DMS153 treated with DMSO at 0.1 percent for 48 hours (cell line): ENCODE results near the gene MAMDC4.

Experiments
- DNase-seq: peaks from one replicate; lab custom pipeline; 2025; ENCODE audit not compliant: unreplicated experiment; lab: John Stamatoyannopoulos, UW

Gene MAMDC4

DNA sequence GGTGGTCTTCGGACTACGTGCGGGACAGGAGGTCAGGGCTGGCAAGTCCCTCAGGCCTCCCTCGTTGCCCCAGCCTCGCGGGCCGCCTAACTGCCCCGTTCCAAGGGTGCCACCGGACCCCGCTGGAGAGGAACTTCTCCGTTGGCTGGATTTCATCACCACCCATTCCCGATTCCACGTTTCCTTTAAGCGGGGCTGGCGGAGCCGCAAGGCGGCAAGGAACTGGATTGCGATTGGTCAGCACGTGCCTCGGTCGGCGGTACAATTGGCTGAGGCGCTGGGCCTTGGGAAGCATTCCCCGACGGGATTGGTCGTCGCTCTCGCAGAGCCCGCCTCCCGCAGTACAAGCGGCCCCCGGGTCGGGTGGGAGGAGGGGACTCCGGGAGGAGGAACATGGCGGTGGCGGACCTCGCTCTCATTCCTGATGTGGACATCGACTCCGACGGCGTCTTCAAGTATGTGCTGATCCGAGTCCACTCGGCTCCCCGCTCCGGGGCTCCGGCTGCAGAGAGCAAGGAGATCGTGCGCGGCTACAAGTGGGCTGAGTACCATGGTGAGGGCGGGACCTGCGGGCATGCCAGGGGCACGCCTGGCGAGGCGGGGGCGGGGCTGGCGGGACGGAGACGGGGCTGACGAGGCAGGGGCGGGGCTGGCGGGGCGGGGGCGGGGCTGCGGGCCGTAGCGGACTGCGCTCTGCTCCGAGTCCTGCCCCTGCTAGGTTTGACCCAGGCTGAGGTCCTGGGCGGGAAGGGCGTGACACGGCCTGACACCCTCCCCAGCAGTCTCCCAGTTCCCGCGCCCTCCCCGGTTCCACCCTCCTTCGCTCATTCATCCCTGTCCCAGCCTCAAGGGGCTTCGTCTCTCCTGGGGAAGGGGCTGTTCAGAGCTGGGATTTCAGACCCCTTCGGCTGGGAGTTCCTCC is 2.8 kb upstream of the MAMDC4 start, which contains the start of gene PHPT1:
PHPT1 (plus strand) TSS at position 372 of the 922 bp plus-strand sequence; CDS start at position 394, 22 bp downstream.
- peak; percentile 98 for DNase-seq

DNA sequence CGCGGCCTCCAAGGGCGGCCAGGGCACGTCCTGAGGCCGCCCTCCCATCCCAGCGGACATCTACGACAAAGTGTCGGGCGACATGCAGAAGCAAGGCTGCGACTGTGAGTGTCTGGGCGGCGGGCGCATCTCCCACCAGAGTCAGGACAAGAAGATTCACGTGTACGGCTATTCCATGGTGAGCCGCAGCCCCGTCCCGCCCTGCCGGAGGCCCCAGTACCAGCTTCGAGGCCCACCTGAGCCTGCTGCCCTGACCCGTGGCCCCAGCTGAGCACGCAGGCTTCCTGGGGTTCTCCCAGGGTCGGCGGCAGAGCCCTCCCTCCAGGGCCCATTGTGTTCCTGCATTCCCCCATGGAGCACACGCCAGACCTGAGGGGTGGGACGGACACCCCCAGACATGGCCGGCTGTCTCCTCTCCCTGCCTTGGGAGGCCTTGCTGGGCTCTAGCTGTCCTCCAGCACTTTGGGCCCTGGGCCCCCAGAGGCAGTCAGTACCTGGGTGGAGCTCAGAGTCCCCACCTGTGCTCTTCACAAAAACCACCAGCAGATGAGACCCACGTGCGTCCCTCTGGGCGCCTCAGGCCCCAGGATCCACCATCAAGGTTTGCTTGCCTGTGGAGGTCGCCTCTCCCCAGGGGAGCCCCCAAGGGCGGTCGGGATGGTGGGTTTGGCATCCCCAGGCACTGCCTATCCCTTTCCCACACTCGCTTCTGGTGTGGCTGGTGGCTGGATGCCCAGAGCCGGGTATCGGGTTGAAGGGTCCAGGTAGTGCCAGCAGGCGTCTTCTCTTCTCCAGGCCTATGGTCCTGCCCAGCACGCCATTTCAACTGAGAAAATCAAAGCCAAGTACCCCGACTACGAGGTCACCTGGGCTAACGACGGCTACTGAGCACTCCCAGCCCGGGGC is 1.9 kb upstream of the MAMDC4 start:
- DNase-seq, result no peak

DNA sequence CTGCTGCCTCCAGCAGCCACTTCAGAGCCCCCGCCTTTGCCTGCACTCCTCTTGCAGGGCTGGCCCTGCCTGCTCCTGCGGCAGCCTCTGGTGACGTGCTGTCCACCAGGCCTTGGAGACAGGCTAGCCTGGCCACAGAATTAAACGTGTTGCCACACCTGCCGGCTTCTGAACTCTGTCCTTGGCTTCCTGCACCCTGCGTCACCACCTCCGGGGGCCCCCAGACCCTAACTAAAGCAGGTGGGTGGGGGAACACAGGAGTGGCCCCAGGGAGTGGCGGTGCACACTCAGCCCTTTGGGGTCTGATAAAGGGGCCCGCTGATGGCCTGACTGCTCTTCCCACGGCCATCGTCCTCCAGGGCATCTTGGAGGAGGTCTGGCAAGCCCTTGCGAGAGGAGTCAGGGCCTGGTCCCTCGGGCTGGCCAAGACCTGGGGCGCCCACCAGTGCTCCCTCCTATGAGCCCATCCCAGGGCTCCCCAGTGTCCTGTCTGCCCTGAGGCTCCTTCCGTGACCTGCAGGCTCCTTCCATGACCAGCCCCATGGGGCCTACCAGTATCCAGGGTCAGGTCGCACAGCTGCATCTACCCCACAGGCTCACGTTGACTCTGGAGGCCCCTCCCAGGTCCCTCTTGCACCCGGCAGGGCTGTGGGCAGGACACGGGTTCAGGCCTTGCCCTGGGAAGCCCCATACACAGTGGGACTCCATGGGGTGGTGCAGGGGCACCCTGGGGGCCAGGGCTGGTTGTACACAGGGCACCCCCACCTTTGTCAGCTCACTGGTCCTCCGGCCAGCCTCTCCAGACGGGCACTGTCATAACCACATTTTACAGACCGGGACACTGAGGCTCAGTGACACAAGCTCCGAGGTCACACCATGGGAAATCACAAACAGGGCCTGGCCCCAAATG is 1.0 kb upstream of the MAMDC4 start:
- DNase-seq, result no peak

DNA sequence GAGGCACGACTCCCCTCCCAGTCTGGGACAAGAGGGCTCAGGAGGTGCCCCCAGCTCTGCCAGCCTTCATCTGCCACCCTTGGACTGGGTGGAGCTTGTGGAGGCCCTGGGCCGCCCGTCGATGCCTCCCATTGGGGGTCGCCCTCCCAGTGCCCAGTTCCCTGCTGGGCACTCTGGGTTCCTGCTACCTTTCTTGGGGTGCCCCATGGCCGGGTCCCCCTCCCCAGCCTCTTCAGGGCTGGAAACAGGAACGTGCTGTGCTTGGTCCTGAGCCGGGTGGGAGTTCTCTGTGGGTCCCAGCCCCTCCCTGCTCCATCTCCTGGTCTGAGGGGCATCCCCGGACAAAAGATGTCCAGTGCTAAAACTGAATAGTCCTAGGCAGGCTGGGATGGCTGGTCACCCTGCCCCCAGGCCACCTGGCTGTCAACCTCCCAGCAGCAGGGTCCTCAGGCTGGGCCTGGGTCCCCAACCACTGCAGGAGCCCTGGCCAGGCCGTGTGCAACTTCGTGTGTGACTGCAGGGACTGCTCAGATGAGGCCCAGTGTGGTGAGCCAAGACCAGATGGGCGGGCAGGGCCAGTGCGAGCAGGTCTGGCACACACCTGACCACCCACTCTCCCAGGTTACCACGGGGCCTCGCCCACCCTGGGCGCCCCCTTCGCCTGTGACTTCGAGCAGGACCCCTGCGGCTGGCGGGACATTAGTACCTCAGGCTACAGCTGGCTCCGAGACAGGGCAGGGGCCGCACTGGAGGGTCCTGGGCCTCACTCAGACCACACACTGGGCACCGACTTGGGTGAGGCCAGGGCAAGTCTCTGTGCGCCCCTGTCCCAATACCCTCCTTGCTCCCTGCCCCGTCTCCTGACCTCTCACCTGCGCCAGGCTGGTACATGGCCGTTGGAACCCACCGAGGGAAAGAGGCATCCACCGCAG is 784 bp downstream of the MAMDC4 start:
- DNase-seq, result no peak

DNA sequence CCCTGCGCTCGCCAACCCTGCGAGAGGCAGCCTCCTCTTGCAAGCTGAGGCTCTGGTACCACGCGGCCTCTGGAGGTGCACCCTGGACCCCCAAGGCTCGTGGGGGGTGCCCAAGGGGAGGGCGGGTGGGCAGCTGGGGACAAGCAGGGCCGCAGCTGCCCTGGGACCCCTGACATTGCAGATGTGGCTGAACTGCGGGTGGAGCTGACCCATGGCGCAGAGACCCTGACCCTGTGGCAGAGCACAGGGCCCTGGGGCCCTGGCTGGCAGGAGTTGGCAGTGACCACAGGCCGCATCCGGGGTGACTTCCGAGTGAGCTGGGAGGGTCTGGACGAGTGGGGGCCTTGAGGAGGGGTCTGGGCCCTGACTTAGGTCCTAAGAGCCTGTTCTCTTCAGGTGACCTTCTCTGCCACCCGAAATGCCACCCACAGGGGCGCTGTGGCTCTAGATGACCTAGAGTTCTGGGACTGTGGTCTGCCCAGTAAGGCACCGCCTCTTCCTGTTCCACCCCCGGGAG is 1.5 kb downstream of the MAMDC4 start:
- DNase-seq, result no peak

DNA sequence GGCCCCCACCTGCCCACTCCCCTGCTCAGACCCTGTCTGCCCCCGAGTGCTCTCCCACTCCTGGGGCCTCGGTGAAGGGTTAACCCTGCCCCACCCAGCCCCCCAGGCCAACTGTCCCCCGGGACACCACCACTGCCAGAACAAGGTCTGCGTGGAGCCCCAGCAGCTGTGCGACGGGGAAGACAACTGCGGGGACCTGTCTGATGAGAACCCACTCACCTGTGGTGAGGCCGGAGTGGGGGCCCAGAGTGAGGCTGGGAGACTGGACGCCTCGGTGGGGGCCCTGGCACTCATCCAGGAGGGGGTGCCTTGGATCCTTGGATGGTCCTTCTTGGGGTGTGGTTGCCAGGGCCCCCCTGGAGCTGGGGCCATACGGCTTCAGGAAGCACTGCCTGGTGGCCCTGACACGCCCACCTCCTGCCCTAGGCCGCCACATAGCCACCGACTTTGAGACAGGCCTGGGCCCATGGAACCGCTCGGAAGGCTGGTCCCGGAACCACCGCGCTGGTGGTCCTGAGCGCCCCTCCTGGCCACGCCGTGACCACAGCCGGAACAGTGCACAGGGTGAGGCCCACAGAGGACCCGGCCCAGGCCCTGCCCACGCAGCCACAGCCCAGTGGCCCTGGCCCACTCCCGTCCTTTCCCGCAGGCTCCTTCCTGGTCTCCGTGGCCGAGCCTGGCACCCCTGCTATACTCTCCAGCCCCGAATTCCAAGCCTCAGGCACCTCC is 2.1 kb downstream of the MAMDC4 start:
- no peak for DNase-seq

DNA sequence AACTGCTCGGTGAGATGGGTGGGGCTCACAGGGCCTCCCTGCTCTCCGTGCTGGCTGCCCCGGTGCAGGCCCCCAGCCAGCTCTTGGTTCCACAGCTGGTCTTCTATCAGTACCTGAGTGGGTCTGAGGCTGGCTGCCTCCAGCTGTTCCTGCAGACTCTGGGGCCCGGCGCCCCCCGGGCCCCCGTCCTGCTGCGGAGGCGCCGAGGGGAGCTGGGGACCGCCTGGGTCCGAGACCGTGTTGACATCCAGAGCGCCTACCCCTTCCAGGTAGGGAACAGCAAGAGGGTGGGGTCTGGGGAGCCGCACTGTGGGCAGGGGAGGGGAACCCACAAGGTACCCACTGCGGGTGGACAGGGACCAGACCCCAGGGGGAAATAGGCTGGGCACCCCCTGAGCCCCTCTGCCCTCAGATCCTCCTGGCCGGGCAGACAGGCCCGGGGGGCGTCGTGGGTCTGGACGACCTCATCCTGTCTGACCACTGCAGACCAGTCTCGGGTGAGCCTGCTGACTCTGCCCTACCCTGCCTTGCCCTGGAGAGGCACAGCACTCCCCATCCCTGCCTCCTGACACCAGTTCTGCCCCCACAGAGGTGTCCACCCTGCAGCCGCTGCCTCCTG is 2.8 kb downstream of the MAMDC4 start:
- DNase-seq, result no peak

DNA sequence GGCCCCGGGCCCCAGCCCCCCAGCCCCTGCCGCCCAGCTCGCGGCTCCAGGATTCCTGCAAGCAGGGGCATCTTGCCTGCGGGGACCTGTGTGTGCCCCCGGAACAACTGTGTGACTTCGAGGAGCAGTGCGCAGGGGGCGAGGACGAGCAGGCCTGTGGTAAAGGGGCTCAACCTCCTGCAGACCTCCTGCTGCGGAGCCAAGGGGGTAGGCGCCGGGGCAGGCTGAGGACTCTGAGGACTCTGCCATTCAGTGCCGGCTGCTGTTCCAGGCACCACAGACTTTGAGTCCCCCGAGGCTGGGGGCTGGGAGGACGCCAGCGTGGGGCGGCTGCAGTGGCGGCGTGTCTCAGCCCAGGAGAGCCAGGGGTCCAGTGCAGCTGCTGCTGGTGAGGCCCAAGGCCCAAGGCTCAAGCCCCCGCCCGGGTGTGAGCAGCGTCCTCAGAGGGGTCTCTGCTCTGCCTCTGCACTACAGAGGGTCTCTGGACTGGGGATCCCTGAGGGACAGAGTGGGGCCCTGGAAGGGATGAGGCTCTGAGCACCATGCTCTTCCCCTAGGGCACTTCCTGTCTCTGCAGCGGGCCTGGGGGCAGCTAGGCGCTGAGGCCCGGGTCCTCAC is 3.4 kb downstream of the MAMDC4 start:
- DNase-seq, result no peak

DNA sequence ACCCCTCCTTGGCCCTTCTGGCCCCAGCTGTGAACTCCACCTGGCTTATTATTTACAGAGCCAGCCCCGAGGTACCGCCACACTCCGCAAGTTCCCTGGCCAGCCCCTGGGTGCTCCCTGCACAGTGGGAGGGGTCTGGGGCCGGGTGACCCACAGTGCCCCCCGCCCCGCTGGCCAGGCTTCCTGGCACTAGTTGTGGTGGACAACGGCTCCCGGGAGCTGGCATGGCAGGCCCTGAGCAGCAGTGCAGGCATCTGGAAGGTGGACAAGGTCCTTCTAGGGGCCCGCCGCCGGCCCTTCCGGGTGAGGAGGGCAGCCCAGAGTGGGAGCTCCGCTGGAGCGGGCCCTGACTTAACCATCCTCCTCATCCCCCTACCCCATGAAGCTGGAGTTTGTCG is 3.9 kb downstream of the MAMDC4 start:
- no peak for DNase-seq

DNA sequence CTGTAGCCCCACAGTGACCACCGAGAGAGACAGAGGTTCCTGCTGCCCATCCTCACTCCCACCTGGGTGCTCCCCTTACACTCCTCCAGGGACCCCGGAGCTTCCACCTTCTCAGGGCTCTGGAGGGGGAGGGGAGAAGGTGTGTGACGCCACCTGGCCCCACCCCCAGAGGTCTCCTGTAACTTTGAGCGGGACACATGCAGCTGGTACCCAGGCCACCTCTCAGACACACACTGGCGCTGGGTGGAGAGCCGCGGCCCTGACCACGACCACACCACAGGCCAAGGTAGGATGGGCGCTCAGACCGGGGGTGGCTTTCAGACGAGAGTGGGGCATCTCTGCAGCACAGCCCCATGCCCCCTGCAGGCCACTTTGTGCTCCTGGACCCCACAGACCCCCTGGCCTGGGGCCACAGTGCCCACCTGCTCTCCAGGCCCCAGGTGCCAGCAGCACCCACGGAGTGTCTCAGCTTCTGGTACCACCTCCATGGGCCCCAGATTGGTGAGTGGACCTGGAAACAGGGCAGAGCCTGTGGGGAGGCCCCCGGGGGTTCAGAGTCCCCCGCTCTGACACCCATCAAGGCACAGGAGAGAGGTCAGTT is 4.5 kb downstream of the MAMDC4 start:
- no peak for DNase-seq

DNA sequence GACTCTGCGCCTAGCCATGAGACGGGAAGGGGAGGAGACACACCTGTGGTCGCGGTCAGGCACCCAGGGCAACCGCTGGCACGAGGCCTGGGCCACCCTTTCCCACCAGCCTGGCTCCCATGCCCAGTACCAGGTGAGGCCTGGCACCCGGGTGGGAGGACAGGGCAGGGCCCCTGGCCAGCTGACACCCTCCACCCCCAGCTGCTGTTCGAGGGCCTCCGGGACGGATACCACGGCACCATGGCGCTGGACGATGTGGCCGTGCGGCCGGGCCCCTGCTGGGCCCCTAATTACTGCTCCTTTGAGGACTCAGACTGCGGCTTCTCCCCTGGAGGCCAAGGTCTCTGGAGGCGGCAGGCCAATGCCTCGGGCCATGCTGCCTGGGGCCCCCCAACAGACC is 5.0 kb downstream of the MAMDC4 start:
- DNase-seq, result no peak

DNA sequence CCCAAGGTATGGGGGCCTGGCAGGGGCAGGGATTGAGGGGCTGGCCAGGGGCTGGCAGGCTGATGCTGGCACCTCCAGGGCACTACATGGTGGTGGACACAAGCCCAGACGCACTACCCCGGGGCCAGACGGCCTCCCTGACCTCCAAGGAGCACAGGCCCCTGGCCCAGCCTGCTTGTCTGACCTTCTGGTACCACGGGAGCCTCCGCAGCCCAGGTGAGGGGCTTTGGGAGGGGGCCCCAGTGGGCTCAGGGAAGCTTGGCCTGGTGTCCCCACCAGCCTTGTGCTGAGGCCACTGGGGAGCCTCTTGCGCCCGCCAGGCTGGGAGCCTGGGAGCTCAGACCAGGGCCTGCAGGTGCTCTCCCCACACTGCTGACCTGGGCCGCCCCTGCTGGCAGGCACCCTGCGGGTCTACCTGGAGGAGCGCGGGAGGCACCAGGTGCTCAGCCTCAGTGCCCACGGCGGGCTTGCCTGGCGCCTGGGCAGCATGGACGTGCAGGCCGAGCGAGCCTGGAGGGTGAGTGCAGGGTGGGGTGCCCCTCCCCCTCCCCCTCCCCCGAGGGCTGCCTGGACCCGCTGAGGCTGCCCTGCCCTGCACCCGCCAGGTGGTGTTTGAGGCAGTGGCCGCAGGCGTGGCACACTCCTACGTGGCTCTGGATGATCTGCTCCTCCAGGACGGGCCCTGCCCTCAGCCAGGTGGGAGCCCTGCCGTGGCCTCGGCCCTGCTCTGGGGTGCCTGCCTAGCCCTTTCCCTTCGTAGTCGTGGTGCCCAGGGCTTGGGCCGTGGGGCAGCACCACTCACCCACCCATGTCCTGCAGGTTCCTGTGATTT is 5.7 kb downstream of the MAMDC4 start:
- DNase-seq, result no peak

DNA sequence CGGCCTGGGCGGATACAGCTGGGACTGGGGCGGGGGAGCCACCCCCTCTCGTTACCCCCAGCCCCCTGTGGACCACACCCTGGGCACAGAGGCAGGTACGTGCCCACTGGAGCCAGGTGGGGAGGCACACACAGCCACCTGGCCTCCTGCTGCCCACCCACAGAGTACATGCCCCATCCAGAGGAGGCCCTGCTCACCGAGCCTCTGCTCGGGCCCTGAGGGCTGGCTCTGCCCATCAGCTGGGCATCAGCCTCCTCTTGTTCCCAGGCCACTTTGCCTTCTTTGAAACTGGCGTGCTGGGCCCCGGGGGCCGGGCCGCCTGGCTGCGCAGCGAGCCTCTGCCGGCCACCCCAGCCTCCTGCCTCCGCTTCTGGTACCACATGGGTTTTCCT is 6.3 kb downstream of the MAMDC4 start:
- DNase-seq, result no peak

DNA sequence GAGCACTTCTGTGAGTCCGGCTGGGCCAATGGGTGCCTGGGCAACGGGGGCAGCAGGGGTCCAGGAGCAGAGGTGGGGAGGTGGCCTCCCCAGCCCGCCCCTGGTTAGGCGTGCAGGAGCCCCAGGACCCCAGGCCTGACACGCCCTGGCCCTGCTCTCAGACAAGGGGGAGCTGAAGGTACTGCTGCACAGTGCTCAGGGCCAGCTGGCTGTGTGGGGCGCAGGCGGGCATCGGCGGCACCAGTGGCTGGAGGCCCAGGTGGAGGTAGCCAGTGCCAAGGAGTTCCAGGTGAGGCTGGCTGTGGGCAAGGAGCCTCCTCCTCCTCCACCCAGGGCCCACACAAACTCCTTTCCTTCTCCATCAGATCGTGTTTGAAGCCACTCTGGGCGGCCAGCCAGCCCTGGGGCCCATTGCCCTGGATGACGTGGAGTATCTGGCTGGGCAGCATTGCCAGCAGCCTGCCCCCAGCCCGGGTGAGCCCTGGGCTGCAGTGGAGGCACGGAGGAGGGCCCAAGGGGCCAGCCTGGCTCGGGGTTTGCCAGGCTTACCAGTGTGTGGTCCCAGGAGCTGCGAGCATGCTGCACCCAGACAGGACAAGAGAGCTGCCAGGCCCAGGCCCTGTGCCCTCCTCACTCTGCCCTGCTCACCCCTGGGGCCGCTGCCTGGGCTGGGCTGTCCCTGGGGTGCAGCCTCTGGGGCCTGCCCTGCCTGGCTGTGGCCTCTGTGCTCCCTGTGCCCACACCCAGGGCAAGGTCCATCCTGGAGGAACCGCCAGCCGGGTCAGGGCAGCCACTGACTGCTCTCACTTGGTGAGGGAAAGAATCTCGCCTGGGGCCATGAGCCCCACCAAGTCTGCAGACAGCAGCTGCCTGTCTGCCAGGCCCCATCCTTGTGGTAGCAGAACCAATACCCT is 7.0 kb downstream of the MAMDC4 start:
- DNase-seq, result no peak

DNA sequence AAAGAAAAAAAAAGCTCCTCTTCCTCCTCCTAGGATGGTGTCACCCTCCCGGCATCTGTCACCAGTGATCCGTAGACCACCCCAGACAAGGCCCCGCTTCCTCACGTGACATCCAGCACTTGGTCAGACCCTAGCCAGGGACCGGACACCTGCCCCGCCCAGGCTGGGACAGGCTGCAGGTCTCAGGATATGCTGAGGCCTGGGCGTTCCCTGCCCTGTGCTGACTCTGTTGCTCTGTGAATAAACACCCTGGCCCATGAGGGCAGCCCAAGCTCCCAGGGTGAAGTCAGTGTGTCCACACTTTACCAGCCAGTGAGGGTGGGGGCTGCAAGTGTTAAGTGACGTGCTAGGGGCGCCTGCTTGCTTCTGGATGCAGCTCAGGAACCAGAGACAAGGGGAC is 8.4 kb downstream of the MAMDC4 start:
- no peak for DNase-seq
